Sciatic nerve (tissue), 2 donors: ENCODE data around the gene GJC2. TPM values are rescaled to one million over a fixed set of nuclear protein-coding genes. Genes with fewer than 3 reads are reported as not detected.

ENCODE experiments used
- ATAC-seq: fragments of 200-7000 bp; cut with Tn5 transposase; one replicate; pipeline ENCODE4 v1.9.1; 2020; ENCODE audit warnings: mild to moderate bottlenecking, moderate library complexity
- DNase-seq: peaks from one replicate; pipeline ENCODE4 v3.0.0-alpha.2; 2020; ENCODE audit warnings: low spot score
- intact Hi-C: fragments of 100-400 bp; cut with DNase I; formaldehyde crosslinking; loops from one replicate; pipeline ENCODE4 v1.14.2; 2022
- total RNA-seq: library from RNA; stranded (reverse); fragmentation: NEBNext Ultra II Directional; extraction: Animal tissue kit (Norgen Biotek cat#: 25700); gene quantifications from one replicate; pipeline ENCODE4 v1.2.1, GENCODE V29; 2021
- donor health status: DM: no; HTN: no; CAD: no.
- donor health status: DM: no; HTN: no; CAD: no.

Gene GJC2
- total RNA-seq, 1 donor from 2014 or later, result 10.5 TPM

GRCh38 chr1:228154021-228154669 lies 4.4 kb downstream of the GJC2 start:
- DNase-seq, result peak; percentile 52
- intact Hi-C loops, result no loop called here
- ATAC-seq, result no peak

DNA sequence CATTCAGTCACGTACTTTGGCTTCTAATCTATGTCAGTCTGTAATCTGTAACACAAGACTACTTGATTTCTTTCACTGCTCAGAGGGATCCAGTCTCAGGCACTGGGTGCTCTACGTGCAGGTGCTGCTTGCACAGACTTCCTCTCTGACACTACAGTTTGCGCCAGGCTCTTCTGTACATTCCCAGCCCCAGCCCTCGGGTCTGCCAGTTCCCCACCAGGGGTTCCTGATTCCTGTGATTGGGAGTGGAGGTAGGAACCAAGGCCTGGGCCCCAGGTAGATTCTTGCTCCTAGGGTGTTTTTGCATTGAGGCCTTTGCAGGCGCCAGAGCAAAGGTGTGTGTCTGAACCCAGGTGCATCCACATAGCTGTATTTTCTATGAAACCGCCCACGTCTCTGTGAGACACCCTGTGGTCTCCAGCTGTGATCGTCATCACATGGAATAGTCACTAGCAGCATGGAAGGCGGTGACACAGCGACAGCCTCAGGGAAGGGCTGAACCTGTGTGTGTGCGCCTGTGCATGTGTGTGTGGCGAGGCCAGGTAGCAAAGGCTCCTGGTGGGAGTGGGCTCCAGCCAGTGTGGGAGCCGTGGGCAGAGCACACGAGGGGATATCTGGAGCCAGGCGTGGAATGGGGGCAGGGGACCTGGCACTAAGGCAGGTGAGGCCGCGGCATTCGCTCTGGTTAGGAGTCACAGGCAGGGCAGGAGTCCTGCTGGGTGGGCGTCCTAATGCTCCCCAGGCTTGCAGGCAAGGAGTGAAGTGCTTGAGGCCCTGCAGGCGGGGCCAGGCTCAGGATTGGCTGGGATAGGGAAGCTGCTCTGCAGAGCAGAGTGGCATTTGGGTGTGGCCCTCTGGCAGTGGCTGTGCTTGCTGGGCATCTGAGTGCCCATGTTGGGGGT lies 5.2 kb downstream of the GJC2 start:
- no peak for ATAC-seq
- DNase-seq, result peak; percentile 56

DNA sequence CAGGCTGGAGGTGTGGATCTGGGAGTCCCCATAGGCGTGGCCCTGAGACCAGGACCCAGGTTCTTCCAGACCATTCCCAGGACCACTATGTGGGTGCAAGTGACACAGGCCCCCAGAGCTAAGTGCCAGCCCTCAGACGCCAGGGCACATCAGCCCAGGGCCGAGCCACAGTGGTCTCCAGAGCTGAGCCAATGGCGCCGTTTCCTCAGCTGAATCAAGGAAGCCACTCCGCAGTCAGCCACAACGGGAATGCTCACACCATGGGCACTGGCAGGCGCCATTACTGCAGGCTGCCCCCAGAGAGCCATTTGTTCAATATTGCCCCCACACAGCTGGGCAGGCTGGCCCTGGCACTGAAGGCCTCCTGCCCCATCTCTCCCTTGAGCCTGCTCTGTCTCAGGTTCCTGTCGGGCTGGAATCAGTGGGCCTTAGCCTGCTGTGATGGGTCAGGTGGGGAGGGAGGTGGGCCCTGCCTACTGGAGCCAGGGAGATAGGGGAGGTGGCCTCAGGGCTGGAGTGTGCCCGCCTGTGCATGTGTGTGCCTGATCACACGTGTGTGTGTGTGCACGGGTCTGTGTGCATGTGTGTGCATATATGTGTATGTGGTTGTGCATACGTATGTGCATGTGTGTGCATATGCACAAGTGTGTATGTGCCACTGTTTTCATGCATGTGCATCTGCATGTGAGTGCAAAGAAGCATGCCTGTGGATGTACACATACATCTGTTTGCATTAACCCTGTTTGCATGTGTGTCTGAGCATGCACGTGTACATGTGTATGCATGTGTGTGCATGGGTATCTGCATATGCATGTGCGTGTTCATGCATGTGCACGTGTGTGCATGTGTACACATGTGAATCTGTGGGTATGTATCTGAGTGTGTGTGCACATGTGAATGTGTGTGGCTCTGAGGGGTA lies 6.1 kb downstream of the GJC2 start:
- peak; percentile 51 for DNase-seq
- intact Hi-C loops, result no loop called here
- ATAC-seq, result no peak

More for the DNA sequence above, 5.2 kb downstream of the GJC2 start:
- intact Hi-C loops, result no loop called here

- ATAC-seq (no peak), DNase-seq (peak; percentile 57)
- intact Hi-C loops, result no loop called here
Measured at GRCh38 chr1:228156515-228156881, 6.8 kb downstream of the GJC2 start.

- intact Hi-C loops, result no loop called here
- DNase-seq (no peak), ATAC-seq (no peak)
Measured at GRCh38 chr1:228156941-228157728, 7.4 kb downstream of the GJC2 start.

GRCh38 chr1:228157729-228158126 lies 8.0 kb downstream of the GJC2 start:
- ATAC-seq, result no peak
- intact Hi-C loops, result no loop called here
- no peak for DNase-seq

- intact Hi-C loops, result no loop called here
- DNase-seq, result no peak
- ATAC-seq, result no peak
Measured at GRCh38 chr1:228158151-228159007, 8.6 kb downstream of the GJC2 start.

GRCh38 chr1:228159008-228159665 lies 9.4 kb downstream of the GJC2 start:
- ATAC-seq, result no peak
- no peak for DNase-seq
- intact Hi-C loops, result no loop called here

DNA sequence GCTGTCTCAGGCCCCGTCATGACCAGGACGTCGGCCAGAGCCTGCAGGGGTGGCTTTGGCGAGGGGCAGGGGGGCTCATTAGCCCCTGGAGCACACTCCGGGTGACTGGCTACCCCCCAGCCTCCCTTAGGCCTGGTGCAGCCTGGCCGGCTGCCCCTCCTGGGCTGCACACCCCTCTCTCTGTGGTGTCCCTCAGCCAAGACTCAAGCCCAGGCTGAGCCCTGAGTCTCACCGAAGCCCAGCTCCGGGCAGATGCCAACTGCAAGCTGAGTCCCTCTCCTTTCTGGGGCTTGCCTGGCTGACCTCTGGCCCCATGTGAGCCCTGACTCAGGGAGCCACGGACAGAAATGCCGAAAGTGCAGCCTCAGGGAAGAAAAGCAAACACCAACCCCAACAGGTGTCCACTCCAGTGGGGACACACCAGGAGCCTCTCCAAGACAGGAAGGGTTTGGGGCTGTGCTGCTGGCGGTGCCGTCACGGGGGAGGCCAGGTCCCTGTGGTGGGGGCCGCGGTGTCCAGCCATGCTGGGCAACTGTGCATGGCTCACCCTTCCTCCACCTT lies 10.6 kb downstream of the GJC2 start:
- no peak for DNase-seq

DNA sequence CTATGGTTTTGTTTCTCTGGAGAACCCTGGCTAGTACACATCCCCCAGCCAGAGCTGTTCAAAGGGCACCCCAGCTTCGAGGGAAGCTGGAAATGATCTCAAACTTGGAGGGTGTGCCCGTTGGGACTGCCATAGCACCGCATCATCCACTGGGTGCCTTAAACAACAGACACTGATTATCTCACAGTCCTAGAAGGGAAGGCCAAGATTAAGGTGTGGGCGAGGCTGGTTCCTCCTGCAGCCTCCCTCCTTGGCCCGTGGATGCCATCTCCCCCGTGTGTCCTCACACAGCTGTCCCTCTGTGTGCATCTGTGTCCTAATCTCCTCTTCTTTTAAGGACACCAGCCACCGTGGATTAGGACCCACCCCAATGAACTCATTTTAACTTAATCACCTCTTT lies 11.6 kb downstream of the GJC2 start:
- intact Hi-C loops, result no loop called here
- DNase-seq, result no peak
- no peak for ATAC-seq

More for the DNA sequence above, 10.6 kb downstream of the GJC2 start:
- no peak for ATAC-seq
- intact Hi-C loops, result no loop called here

- no peak for DNase-seq
- intact Hi-C loops, result no loop called here
- ATAC-seq, result no peak
Measured at GRCh38 chr1:228161866-228162265, 12.1 kb downstream of the GJC2 start.

DNA sequence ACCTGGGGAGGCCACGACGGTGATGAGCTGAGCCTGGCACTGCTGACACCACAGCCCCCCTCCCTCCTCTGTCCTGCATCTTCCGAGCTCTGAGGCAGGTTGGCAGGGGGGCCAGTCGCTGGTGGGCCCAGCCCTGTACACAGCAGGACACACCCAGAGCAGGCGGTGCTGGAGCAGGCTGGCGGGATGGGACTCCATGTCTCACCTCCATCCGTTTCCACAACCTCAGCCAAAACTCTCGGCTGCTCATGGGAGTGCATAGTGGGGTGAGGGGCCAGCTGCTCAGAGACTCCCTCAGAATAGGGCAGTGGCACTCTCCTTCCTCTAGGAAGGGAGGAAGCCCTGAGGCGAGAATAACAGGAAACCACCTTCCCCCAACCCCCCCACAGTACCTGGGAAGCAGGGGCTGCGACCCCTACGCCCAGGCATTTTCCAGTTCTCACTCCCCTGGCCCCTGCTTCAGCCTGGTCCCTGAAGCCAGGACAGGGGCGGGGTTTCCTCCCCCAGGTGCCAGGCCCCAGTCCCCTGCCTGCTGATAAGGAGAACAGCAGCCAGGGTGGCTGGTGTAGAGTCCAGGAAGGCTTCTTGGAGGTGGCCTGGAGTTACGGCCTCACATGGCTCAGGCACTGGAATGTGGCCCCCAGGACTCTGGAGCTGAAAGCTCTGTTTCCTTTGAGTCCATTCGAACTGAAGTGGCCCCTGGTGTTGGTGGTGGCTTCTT lies 12.7 kb downstream of the GJC2 start:
- intact Hi-C loops, result no loop called here
- DNase-seq, result no peak
- no peak for ATAC-seq

DNA sequence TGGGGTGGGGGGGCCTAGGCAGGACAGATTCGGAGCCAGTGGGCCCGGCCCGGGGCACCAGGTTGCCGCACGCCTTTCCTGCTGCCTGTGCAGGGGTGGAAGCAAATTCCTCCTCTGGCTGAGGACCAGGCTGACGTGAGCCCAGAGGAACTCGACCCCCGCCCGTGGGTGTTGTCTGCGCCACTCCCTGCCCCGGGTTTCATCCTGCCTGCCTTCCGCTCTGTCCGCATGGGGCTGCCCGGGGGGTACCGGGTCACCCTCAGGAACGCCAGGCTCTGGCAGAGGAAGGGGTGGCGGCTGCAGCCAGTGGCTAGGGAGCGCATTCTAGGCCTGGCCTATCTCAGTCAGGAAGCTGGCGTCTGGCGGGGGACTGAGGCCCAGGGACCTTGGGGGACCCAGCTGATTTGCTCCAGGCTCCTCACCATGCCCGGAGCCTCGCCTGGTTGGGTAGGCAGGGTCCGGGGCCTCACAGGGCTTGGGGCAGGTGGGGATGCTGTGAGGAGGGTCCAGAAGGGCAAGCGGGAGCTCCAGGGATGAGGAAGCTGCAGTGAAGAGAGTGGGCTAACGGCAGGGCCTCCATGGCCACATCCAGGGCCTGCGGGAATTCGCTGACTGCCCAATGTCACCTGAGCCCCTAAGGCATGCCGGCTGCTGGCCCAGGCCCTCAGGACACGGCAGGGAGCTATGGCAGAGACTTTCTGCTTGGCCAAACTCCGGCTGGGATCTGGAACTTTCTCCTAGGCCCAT lies 13.4 kb downstream of the GJC2 start:
- ATAC-seq (no peak), DNase-seq (peak; percentile 75)
- intact Hi-C loops, result no loop called here

DNA sequence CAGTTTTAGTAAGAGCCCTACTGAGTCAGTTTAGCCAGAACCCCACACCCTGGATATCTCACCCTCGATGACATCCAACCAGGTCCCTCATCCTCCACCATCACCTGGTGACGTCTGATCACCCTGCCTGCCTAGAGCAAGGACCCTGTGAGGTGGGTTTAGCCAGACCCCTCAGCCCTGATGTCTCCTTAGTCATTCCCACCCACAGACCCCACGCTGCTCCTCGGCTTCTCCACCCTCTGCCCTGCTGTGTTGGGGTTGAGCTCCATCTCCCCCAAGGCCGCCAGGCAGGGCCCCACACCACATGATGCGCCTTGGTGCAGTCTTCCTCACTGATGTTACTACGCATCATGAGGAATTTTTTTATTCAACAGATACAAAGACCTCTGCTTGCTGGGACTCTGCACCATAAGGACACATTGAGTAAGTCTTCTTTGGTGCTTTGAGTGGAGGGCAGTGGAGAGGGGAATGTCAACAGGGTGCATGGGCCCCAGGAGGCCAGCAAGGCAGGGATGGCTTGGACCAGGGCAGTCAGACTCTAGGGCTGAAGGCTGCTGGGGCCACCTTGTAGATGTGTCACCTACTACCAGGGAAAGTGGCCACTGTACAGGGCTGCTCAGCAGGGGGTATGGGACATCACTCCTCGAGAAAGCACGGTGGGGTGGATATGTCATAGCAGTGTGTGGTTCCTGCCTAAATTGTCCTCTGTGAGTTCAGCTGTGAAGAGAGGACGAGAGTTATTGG lies 14.2 kb downstream of the GJC2 start:
- ATAC-seq, result no peak
- DNase-seq, result no peak
- intact Hi-C loops, result no loop called here
